Measurements from ENCODE around the gene ESR1.

DNA sequence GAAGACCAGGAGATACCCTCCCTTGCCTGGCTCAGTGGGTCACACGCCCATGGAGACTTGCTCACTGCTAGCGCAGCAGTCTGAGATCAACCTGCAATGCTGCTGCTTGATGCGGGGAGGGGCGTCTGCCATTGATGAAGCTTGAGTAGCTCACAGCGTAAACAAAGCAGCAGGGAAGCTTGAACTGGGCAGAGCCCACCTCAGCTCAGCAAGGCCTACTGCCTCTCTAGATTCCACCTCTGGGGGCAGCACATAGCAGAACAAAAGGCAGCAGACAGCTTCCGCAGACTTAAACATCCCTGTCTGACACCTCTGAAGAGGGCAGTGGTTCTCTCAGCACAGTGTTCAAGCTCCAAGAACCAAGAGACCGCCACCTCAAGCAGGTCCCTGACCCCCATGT is 271.3 kb downstream of the ESR1 start:
- TF ChIP-seq EZH2 (IDR thresholded peaks at IDR 0.05; ENCODE audit: insufficient read depth, poor library complexity, severe bottlenecking) (no peak), EZH2phosphoT487 (IDR thresholded peaks at IDR 0.05; ENCODE audit: insufficient read depth, low read depth) (no peak)
